HepG2 (cell line): ENCODE data around the gene AKIP1. TPM values are rescaled to one million over a fixed set of nuclear protein-coding genes. Genes with fewer than 3 reads are reported as not detected.

Experiments used
- SPEN ChIP-seq: sonication (generic); formaldehyde crosslinking; IDR thresholded peaks from 2 replicates; pipeline ENCODE4 v1.5.1; 2020; ENCODE audit warnings: low read depth, mild to moderate bottlenecking, missing genetic modification reagents
- ZNF136 ChIP-seq: sonication (generic); formaldehyde crosslinking; IDR thresholded peaks from 2 replicates; pipeline ENCODE4 v1.8.1; 2022; ENCODE audit warnings: low read depth, mild to moderate bottlenecking, moderate library complexity, missing genetic modification reagents
- polyA plus RNA-seq, 8 experiments: library from polyadenylated mRNA; depleted of rRNA in 3 of 8; stranded (reverse) in 7 of 8; unstranded in 1 of 8; fragments of >200 nt; fragmentation: Illumina TruSeq in 4 of 8; extraction: Trizol in 4 of 8; gene quantifications; 2 replicates each; pipeline versions ENCODE4 v1.2.1 to v1.2.3, GENCODE V29; 2011 to 2016; ENCODE audit warnings: low read depth in 4 of 8, missing spikeins in 1 of 8, mixed read lengths in 1 of 8; ENCODE audit not compliant: insufficient read depth in 1 of 8
- total RNA-seq, 5 experiments: library from RNA; depleted of rRNA; stranded (reverse); fragments of >200 nt; fragmentation: Illumina TruSeq; extraction: Trizol; gene quantifications; 2 replicates each; pipeline ENCODE4 v1.2.3, GENCODE V29; 2016; ENCODE audit warnings: low read depth in 1 of 5
- TF ChIP-seq, protein P1 (sequence below): sonication (generic); formaldehyde crosslinking; IDR thresholded peaks from 2 replicates; pipeline ENCODE4 v1.5.0; 2020; ENCODE audit warnings: mild to moderate bottlenecking, missing genetic modification reagents, borderline replicate concordance
- TF ChIP-seq, protein P2 (sequence below): sonication (generic); formaldehyde crosslinking; conservative IDR thresholded peaks from 2 replicates; pipeline ENCODE4 v1.4.0; 2020; ENCODE audit warnings: mild to moderate bottlenecking, missing genetic modification reagents, moderate library complexity
- TF ChIP-seq, protein P3 (sequence below): sonication (generic); formaldehyde crosslinking; IDR thresholded peaks from 2 replicates; pipeline ENCODE4 v1.8.0; 2022; ENCODE audit warnings: missing genetic modification reagents, mild to moderate bottlenecking, inconsistent platforms, borderline replicate concordance

AKIP1 gene
- total and polyA plus RNA-seq, 2 of the 13 experiments (the other 11 are each of a cell fraction or from before 2014, with no cell fraction given): 10.0 to 20.3 TPM

DNA sequence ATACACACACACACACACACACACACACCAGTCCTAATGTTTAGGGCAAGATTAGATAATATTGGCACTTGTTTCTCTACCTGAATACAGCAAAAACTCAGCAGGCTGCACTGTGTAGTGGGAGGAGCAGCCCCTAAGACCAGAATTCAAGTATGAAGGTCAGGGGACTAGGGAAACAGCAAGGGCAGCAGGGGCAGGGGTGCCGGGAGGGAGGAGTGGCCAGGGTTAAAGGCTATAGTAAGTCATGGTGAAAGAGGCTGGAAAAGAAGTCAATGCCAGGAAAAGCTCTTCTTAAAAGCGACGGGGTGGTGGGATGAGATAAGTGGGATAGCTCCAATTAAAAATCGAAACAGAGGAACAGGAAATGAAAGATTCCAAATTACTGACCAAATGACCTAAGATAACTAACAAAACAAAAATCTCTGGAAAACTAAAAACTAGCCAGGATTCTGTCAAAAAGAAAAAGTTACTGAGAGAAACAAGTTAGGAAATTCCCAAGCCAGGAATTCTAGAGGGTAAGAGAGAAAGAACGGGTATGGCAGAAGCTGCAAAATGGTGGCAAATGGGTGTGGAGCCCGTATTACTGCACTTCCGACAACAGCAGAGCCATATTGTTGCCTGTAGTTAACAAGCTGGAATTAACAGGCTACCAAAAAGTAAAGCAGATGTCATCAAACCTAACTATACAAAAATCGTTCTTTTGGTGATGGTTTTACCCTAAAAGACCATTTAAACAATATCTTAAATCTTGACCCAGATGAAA is 30.5 kb downstream of the AKIP1 start (continued):
- TF ChIP-seq, protein P1, sequence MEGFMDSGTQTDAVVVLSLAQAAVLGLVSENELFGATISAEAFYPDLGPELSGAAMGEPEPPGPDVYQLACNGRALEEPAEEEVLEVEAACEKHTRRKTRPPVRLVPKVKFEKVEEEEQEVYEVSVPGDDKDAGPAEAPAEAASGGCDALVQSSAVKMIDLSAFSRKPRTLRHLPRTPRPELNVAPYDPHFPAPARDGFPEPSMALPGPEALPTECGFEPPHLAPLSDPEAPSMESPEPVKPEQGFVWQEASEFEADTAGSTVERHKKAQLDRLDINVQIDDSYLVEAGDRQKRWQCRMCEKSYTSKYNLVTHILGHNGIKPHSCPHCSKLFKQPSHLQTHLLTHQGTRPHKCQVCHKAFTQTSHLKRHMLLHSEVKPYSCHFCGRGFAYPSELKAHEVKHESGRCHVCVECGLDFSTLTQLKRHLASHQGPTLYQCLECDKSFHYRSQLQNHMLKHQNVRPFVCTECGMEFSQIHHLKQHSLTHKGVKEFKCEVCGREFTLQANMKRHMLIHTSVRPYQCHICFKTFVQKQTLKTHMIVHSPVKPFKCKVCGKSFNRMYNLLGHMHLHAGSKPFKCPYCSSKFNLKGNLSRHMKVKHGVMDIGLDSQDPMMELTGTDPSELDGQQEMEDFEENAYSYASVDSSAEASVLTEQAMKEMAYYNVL (CRISPR knock-in tag): no peak
- TF ChIP-seq, protein P2, sequence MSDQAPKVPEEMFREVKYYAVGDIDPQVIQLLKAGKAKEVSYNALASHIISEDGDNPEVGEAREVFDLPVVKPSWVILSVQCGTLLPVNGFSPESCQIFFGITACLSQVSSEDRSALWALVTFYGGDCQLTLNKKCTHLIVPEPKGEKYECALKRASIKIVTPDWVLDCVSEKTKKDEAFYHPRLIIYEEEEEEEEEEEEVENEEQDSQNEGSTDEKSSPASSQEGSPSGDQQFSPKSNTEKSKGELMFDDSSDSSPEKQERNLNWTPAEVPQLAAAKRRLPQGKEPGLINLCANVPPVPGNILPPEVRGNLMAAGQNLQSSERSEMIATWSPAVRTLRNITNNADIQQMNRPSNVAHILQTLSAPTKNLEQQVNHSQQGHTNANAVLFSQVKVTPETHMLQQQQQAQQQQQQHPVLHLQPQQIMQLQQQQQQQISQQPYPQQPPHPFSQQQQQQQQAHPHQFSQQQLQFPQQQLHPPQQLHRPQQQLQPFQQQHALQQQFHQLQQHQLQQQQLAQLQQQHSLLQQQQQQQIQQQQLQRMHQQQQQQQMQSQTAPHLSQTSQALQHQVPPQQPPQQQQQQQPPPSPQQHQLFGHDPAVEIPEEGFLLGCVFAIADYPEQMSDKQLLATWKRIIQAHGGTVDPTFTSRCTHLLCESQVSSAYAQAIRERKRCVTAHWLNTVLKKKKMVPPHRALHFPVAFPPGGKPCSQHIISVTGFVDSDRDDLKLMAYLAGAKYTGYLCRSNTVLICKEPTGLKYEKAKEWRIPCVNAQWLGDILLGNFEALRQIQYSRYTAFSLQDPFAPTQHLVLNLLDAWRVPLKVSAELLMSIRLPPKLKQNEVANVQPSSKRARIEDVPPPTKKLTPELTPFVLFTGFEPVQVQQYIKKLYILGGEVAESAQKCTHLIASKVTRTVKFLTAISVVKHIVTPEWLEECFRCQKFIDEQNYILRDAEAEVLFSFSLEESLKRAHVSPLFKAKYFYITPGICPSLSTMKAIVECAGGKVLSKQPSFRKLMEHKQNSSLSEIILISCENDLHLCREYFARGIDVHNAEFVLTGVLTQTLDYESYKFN (CRISPR knock-in tag): no peak
- TF ChIP-seq SPEN (no peak), ZNF136 (CRISPR knock-in tag) (no peak)
- TF ChIP-seq, protein P3, sequence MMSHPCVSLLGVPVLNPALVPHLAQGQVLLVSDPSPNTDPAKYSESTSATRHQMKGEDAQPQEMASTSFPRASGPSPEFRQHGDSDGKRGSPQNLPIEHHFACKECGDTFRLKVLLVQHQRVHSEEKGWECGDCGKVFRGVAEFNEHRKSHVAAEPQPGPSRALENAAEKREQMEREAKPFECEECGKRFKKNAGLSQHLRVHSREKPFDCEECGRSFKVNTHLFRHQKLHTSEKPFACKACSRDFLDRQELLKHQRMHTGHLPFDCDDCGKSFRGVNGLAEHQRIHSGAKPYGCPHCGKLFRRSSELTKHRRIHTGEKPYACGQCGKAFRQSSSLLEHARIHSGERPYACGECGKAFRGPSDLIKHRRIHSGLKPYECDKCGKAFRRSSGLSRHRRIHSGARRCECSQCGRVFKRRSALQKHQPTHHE (CRISPR knock-in tag): no peak
